Measurements from ENCODE around the gene TENT4A. TPM values are rescaled to one million over a fixed set of nuclear protein-coding genes. Genes with fewer than 3 reads are reported as not detected.

TENT4A gene
- total RNA-seq, 1 experiment from 2014 or later, result 51.7 TPM

GRCh38 chr5:6774721-6775204 is 61.5 kb downstream of the TENT4A start:
- no peaks in the 10 kb centered on the region for H3K9me3 ChIP-seq (ENCODE audit: low read depth, low read length, poor library complexity, severe bottlenecking)
- H3K27me3 ChIP-seq (replicated peaks; ENCODE audit: insufficient read depth, low read depth, low read length, poor library complexity), result no peaks in the 10 kb centered on the region
- ChIA-PET POLR2A (ENCODE audit: low non-redundant PET) (no interaction called here), CTCF (no interaction called here)
- H3K4me1 ChIP-seq (ENCODE audit: insufficient read depth, low read length, poor library complexity, severe bottlenecking), result peaks cover 9% of the 10 kb centered on the region
- intact Hi-C loops (cut with micrococcal nuclease; ENCODE audit: unreplicated experiment), result loop anchor here (10.0 kb wide), 1 partner anchor 1100 kb away; no protein-coding TSS in a partner anchor
- no peak for TF ChIP-seq EZH2 (IDR thresholded peaks at IDR 0.05; ENCODE audit: borderline replicate concordance, low read depth, low read length, poor library complexity, severe bottlenecking)
- H3K36me3 ChIP-seq (ENCODE audit: insufficient read depth, low read length, poor library complexity, severe bottlenecking), result no peaks in the 10 kb centered on the region
- BruUV-seq (replicated peaks), result no TSS peak
- H3K27ac ChIP-seq (ENCODE audit: low read depth, low read length, poor library complexity, severe bottlenecking), result no peak overlapping the region
- no peak for DNase-seq (ENCODE audit: low spot score)
- H3K4me3 ChIP-seq (ENCODE audit: low read depth, low read length, poor library complexity, severe bottlenecking), result no peak overlapping the region

GRCh38 chr5:6775571-6775970 is 62.3 kb downstream of the TENT4A start:
- intact Hi-C loops (cut with micrococcal nuclease; ENCODE audit: unreplicated experiment), result loop anchor here (10.0 kb wide), 1 partner anchor 1099 kb away; no protein-coding TSS in a partner anchor
- no TSS peak for BruUV-seq (replicated peaks)

GRCh38 chr5:6780802-6781391 is 67.7 kb downstream of the TENT4A start:
- Histone ChIP-seq H3K27ac (ENCODE audit: low read depth, low read length, poor library complexity, severe bottlenecking) (no peak overlapping the region), H3K36me3 (ENCODE audit: insufficient read depth, low read length, poor library complexity, severe bottlenecking) (no peaks in the 10 kb centered on the region), H3K9me3 (ENCODE audit: low read depth, low read length, poor library complexity, severe bottlenecking) (no peaks in the 10 kb centered on the region), H3K4me1 (ENCODE audit: insufficient read depth, low read length, poor library complexity, severe bottlenecking) (no peaks in the 10 kb centered on the region), H3K27me3 (replicated peaks; ENCODE audit: insufficient read depth, low read depth, low read length, poor library complexity) (no peaks in the 10 kb centered on the region), H3K4me3 (ENCODE audit: low read depth, low read length, poor library complexity, severe bottlenecking) (no peak overlapping the region)
- no TSS peak for BruUV-seq (replicated peaks)
- CTCF ChIA-PET, result no interaction called here
- DNase-seq (ENCODE audit: low spot score), result peak; percentile 54
- POLR2A ChIA-PET (ENCODE audit: low non-redundant PET), result no interaction called here
- intact Hi-C loops (cut with micrococcal nuclease; ENCODE audit: unreplicated experiment), result no loop called here
- TF ChIP-seq EZH2 (IDR thresholded peaks at IDR 0.05; ENCODE audit: borderline replicate concordance, low read depth, low read length, poor library complexity, severe bottlenecking) (no peak), CTCF (conservative IDR thresholded peaks at IDR 0.05; ENCODE audit: low read depth, low read length) (peak; percentile 66)

More at GRCh38 chr5:6775571-6775970, 62.3 kb downstream of the TENT4A start:
- no peak for TF ChIP-seq EZH2 (IDR thresholded peaks at IDR 0.05; ENCODE audit: borderline replicate concordance, low read depth, low read length, poor library complexity, severe bottlenecking)
- TF ChIP-seq CTCF (conservative IDR thresholded peaks at IDR 0.05; ENCODE audit: low read depth, low read length), result no peak
- no peaks in the 10 kb centered on the region for H3K27me3 ChIP-seq (replicated peaks; ENCODE audit: insufficient read depth, low read depth, low read length, poor library complexity)
- H3K27ac ChIP-seq (ENCODE audit: low read depth, low read length, poor library complexity, severe bottlenecking), result no peak overlapping the region
- H3K4me3 ChIP-seq (ENCODE audit: low read depth, low read length, poor library complexity, severe bottlenecking), result no peak overlapping the region
- ChIA-PET CTCF (no interaction called here), POLR2A (ENCODE audit: low non-redundant PET) (no interaction called here)
- no peaks in the 10 kb centered on the region for H3K36me3 ChIP-seq (ENCODE audit: insufficient read depth, low read length, poor library complexity, severe bottlenecking)
- peaks cover 9% of the 10 kb centered on the region for H3K4me1 ChIP-seq (ENCODE audit: insufficient read depth, low read length, poor library complexity, severe bottlenecking)
- DNase-seq (ENCODE audit: low spot score), result no peak
- H3K9me3 ChIP-seq (ENCODE audit: low read depth, low read length, poor library complexity, severe bottlenecking), result no peaks in the 10 kb centered on the region

- Histone ChIP-seq H3K9me3 (ENCODE audit: low read depth, low read length, poor library complexity, severe bottlenecking) (no peaks in the 10 kb centered on the region), H3K36me3 (ENCODE audit: insufficient read depth, low read length, poor library complexity, severe bottlenecking) (no peaks in the 10 kb centered on the region), H3K27me3 (replicated peaks; ENCODE audit: insufficient read depth, low read depth, low read length, poor library complexity) (no peaks in the 10 kb centered on the region), H3K4me3 (ENCODE audit: low read depth, low read length, poor library complexity, severe bottlenecking) (no peak overlapping the region), H3K4me1 (ENCODE audit: insufficient read depth, low read length, poor library complexity, severe bottlenecking) (no peaks in the 10 kb centered on the region), H3K27ac (ENCODE audit: low read depth, low read length, poor library complexity, severe bottlenecking) (no peak overlapping the region)
- TF ChIP-seq CTCF (conservative IDR thresholded peaks at IDR 0.05; ENCODE audit: low read depth, low read length), result no peak
- TF ChIP-seq EZH2 (IDR thresholded peaks at IDR 0.05; ENCODE audit: borderline replicate concordance, low read depth, low read length, poor library complexity, severe bottlenecking), result no peak
- intact Hi-C loops (cut with micrococcal nuclease; ENCODE audit: unreplicated experiment), result no loop called here
- POLR2A ChIA-PET (ENCODE audit: low non-redundant PET), result no interaction called here
- CTCF ChIA-PET, result no interaction called here
- DNase-seq (ENCODE audit: low spot score), result no peak
- BruUV-seq (replicated peaks), result no TSS peak
These were observed 68.5 kb downstream of the TENT4A start for GRCh38 chr5:6781716-6782115.
